ENCODE results near the gene USH2A.

GRCh38 chr1:216047811-216048572 lies 375.3 kb downstream of the USH2A start:
- TF ChIP-seq CTCF (IDR thresholded peaks at IDR 0.05), result no peak
- no peak for TF ChIP-seq POLR2AphosphoS5 (IDR thresholded peaks at IDR 0.05)

Measured in transverse colon (tissue), 4 donors.